ENCODE measurements around the gene MINDY2. TPM values are rescaled to one million over a fixed set of nuclear protein-coding genes. Genes with fewer than 3 reads are reported as not detected.
"Not testable (repeated sequence)": the region's sequence is repeated elsewhere in the genome, so short reads cannot be mapped to it uniquely, and the experiment has no call there.

MINDY2 gene
- total RNA-seq, 1 donor from 2014 or later: 29.3 TPM

GRCh38 chr15:58856086-58856485 is 85.0 kb downstream of the MINDY2 start:
- peaks cover 9% of the 10 kb centered on the region for H3K4me1 Mint-ChIP-seq
- DNase-seq (ENCODE audit: low spot score in 2 of 2, unreplicated experiment in 2 of 2): no peak
- H3K4me3 Mint-ChIP-seq: no peak overlapping the region
- no peak overlapping the region for H3K27ac Mint-ChIP-seq
- no peaks in the 10 kb centered on the region for H3K27me3 Mint-ChIP-seq (ENCODE audit: low read depth)
- peaks cover 11% of the 10 kb centered on the region for H3K36me3 Mint-ChIP-seq
- TF ChIP-seq CTCF (IDR thresholded peaks at IDR 0.05; ENCODE audit: unreplicated experiment): no peak
- H3K9me3 Mint-ChIP-seq: no peaks in the 10 kb centered on the region

- DNase-seq (ENCODE audit: low spot score in 2 of 2, unreplicated experiment in 2 of 2); H3K4me3 Mint-ChIP-seq; H3K27me3 Mint-ChIP-seq (ENCODE audit: low read depth); H3K9me3 Mint-ChIP-seq; H3K4me1 Mint-ChIP-seq: not testable (repeated sequence)
- peaks cover 11% of the 10 kb centered on the region for H3K36me3 Mint-ChIP-seq
- H3K27ac Mint-ChIP-seq: peak overlapping the region; percentile 30
Observed at GRCh38 chr15:58856621-58857020, 85.5 kb downstream of the MINDY2 start.

DNA sequence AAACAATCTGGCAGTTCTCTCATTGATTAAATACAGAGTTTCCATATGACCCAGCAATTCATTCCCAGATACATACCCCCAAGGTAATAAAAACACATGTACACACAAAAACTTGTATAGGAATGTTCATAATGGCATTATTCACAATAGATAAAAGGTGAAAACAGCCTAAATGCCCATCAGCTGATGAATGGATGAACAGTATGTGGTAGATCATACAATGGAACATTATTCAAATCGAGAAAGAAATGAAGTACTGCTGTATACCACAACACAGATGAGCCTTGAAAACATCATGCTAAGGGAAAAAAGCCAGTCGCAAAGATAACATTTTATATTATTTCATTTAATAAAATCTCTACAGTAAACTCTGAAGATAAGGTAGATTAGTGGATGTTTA is 91.2 kb downstream of the MINDY2 start:
- H3K4me1 Mint-ChIP-seq: peaks cover 3% of the 10 kb centered on the region
- H3K27me3 Mint-ChIP-seq (ENCODE audit: low read depth): no peaks in the 10 kb centered on the region
- H3K27ac Mint-ChIP-seq: no peak overlapping the region
- H3K9me3 Mint-ChIP-seq: peaks cover 2% of the 10 kb centered on the region
- no peak for DNase-seq (ENCODE audit: low spot score in 2 of 2, unreplicated experiment in 2 of 2)
- no peak for TF ChIP-seq CTCF (IDR thresholded peaks at IDR 0.05; ENCODE audit: unreplicated experiment)
- H3K36me3 Mint-ChIP-seq: peaks cover 3% of the 10 kb centered on the region
- no peak overlapping the region for H3K4me3 Mint-ChIP-seq

GRCh38 chr15:58864602-58865424 is 93.7 kb downstream of the MINDY2 start:
- Mint-ChIP-seq H3K4me1 (peaks cover 3% of the 10 kb centered on the region), H3K27ac (peak overlapping the region; percentile 45), H3K9me3 (peaks cover 7% of the 10 kb centered on the region), H3K36me3 (peaks cover 2% of the 10 kb centered on the region), H3K27me3 (ENCODE audit: low read depth) (no peaks in the 10 kb centered on the region), H3K4me3 (peak overlapping the region; percentile 15)
- no peak for TF ChIP-seq CTCF (IDR thresholded peaks at IDR 0.05; ENCODE audit: unreplicated experiment)
- DNase-seq (ENCODE audit: low spot score in 2 of 2, unreplicated experiment in 2 of 2): no peak

- peaks cover 7% of the 10 kb centered on the region for H3K9me3 Mint-ChIP-seq
- no peak for TF ChIP-seq CTCF (IDR thresholded peaks at IDR 0.05; ENCODE audit: unreplicated experiment)
- H3K4me3 Mint-ChIP-seq: peak overlapping the region; percentile 15
Observed at GRCh38 chr15:58865425-58865880, 94.4 kb downstream of the MINDY2 start.

GRCh38 chr15:58867926-58868325 is 96.8 kb downstream of the MINDY2 start:
- Mint-ChIP-seq H3K27ac (no peak overlapping the region), H3K4me3 (no peak overlapping the region), H3K36me3 (peaks cover 2% of the 10 kb centered on the region), H3K4me1 (peaks cover 3% of the 10 kb centered on the region), H3K27me3 (ENCODE audit: low read depth) (no peaks in the 10 kb centered on the region), H3K9me3 (peaks cover 7% of the 10 kb centered on the region)
- TF ChIP-seq CTCF (IDR thresholded peaks at IDR 0.05; ENCODE audit: unreplicated experiment): no peak
- DNase-seq (ENCODE audit: low spot score in 2 of 2, unreplicated experiment in 2 of 2): no peak

More at GRCh38 chr15:58865425-58865880, 94.4 kb downstream of the MINDY2 start:
- Mint-ChIP-seq H3K27ac (no peak overlapping the region), H3K36me3 (peaks cover 2% of the 10 kb centered on the region), H3K27me3 (ENCODE audit: low read depth) (no peaks in the 10 kb centered on the region), H3K4me1 (peaks cover 3% of the 10 kb centered on the region)
- no peak for DNase-seq (ENCODE audit: low spot score in 2 of 2, unreplicated experiment in 2 of 2)
